DMS114 treated with DMSO at 0.1 percent for 48 hours (cell line): ENCODE measurements around the gene WNT5A.

ENCODE experiments used
- DNase-seq: peaks from one replicate; lab custom pipeline; 2025; ENCODE audit not compliant: unreplicated experiment; lab: John Stamatoyannopoulos, UW

The WNT5A gene

DNA sequence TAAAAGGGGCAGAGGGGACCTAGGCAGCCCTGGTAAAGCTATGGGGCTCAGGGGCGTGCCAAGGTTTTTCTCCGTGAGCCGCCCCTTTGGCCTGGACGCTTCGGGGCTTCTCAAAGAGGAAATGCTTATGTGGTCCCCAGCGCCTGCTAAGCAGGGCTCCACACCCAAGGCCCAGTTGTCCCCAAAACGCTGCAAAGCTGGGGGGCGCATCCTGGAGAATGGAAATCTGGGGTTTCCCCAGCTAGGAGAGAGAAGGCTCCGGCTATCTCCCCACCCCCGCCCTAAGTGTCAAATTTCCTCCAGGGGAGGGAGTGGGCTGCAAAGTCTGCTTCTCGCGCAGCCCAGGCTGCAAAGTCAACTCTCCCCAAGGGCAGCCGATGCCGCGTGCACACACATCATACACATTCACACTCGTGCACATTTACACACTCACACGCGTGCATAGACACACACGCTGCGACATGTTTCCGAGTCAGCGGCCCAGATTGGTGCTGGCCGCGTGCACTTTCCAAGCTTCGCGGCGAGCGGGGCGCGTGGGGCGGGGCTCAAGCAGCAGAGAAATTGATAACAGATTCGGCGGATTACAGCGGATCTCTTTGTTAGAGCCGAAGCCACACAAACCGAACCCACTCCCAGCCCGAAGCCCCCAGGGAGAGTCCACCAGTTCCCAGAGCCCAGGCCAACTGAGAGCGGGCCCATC is 4.5 kb downstream of the WNT5A start:
- DNase-seq = no peak

- DNase-seq = no peak
Observed at GRCh38 chr3:55481744-55482495, 5.2 kb downstream of the WNT5A start.

DNA sequence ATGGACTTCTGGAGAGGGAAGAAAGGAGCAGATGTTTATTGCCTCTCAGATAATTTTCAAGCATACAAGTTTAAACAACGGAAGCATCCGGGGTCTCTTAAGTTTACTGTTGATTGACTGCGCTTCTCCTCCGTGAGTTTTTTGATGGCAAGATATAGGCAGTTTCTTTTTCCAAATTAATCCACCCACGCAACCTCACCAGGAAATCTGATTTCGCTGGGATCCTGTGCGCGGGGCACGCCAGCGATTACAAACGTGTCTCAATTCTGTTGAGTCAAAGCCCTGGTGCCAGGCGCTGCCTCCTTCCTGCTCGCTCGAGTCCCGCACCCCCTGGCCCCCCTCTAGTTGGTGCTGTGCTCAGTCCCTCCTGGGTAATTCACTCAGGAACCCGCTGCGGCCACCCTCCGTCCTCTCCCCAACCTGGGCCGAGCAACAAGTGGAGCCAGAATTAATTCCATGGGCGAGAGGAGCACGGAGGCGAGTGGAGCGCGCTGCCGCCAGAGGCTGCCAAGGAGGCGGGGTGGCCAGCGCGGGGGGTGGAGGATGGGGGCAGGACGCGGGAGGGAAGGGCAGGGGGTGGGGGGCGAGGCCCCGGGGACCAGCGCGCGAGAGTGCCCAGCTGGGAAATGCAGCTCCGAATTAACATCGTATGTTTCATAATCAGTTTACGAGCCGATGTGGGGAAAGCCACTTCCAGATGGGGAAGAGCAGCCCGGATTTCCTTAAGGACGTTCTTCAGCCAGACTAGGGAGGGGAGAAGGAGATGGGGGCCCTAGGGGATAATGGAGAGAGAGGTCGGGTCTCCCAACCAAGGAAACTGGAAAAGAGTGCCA is 6.0 kb downstream of the WNT5A start:
- DNase-seq = no peak

DNA sequence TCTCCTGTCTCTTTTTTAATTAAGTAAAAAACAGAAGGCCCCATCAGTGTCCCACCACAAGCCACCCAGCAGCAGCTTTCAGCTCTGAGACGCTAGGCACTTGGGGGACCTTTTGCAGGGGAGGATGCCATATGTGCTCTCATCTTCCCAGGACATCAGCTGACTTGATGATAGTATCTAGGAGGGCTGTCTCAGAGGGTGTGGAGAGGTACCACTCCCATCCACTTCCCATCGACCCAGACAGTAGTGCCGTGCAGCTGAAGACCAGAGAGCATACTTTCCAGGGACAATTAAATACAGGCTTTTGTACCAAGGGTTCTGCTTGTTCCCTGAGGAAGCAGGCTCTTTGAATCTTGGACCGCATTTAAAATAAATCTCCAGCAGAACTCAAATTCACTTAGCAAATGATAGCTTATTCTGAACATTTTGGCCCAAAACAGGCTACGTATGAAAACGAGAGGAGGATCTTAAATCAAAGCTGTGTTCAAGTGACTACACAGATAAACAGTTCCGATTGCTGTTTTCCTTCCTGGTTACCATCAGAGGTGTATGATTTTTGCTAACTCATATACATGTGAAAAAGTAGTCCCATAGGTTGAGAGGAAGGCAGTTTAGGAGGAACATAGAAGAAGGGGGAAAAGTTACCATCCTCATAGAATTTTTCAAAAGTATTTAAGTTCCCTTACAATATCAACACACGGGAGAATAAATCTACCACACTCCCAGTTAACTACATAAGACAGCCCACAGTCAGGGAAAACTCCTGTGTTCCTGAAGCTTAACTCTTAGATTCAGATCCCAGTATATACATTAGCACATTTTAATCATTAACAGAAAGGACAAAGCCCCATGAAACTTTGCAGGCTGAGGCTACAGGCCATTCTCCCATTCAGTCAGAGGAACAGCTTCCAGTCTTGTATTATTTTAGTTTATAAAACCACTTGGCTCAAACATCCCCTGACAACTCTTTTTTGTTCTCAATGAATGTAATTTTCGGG is 9.5 kb downstream of the WNT5A start:
- no peak for DNase-seq

DNA sequence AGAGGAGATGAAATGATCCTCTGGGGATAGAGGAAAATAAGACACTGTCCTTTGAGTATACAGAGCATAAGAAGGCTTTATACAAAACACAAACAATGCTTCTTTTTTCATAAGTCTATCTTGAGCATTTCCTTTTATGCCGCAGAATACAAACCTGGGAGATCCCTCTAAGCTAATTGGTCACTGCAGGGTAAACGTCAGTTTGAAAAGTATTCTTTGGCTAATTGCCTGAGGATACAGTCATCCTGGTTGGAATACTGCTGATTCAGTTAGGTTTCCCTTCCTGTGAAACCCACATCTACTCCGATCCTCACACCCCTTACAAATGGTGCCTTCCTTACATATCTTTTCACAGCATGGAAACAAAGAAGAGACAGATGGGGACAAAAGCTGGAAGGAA is 10.6 kb downstream of the WNT5A start:
- DNase-seq = no peak

GRCh38 chr3:55474213-55474632 is 12.9 kb downstream of the WNT5A start:
- no peak for DNase-seq

GRCh38 chr3:55473788-55474187 is 13.3 kb downstream of the WNT5A start:
- DNase-seq = no peak

- DNase-seq = no peak
Observed at GRCh38 chr3:55471522-55472280, 15.4 kb downstream of the WNT5A start.

DNA sequence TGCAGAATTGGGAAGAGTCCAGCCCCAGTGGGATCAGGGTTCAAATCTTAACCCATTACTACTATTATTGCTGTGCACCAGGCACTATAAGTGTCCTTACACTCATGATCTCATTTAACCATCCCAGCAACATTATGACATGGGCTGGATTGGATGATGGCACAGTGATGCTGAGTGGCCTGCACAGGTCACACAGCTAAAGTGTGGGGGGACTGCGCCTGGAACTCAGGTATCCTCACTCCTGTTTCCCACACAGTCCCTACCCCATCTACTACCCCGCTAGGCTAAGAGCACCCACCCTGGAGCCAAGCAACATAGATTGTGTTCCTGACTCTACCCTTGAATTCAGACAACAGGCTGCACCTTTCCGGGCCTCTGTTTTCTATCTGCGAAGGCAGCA is 16.0 kb downstream of the WNT5A start:
- no peak for DNase-seq

GRCh38 chr3:55469957-55470526 is 17.1 kb downstream of the WNT5A start:
- no peak for DNase-seq

DNA sequence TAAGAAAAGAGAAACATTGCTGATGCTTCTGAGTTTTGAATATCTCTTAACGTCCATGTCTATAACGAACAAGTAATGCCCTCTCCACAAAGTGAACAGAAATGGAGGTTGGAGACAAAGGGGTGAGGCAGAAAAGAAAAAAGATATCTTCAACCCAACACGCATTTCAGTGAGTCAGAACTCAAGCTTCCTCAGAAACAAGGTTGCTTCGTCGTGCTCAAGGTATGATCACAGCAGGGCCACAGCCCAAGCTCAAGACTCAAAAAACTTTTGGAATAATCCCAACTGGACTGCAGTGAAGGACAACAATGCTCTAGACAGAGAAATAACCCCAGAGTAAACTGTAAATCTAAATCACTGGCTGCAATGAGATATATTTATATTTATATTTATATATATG is 18.9 kb downstream of the WNT5A start:
- DNase-seq = no peak

DNA sequence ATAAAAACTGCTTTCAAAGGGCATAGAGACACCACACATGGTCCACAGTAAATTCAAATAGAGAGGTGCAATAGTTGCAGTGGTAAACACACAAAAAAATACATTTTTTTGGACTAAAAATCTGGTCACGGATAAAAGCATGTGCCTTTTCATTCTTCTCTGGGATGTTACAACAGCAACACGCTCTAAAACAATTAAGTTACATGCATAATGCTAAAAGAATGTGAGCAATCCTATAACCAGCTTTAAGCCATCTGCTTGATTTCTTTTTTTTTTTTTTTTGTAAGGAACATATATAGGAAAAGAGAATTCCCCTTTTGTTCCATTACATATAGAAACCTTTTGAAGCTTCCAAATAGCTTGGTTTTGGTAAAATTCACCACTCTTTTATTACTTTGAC is 20.0 kb downstream of the WNT5A start:
- DNase-seq = no peak

- DNase-seq = no peak
Observed at GRCh38 chr3:55466526-55466925, 20.6 kb downstream of the WNT5A start.

GRCh38 chr3:55461896-55462295 is 25.2 kb downstream of the WNT5A start:
- DNase-seq = no peak

- DNase-seq = no peak
Observed at GRCh38 chr3:55459838-55460237, 27.3 kb downstream of the WNT5A start.

DNA sequence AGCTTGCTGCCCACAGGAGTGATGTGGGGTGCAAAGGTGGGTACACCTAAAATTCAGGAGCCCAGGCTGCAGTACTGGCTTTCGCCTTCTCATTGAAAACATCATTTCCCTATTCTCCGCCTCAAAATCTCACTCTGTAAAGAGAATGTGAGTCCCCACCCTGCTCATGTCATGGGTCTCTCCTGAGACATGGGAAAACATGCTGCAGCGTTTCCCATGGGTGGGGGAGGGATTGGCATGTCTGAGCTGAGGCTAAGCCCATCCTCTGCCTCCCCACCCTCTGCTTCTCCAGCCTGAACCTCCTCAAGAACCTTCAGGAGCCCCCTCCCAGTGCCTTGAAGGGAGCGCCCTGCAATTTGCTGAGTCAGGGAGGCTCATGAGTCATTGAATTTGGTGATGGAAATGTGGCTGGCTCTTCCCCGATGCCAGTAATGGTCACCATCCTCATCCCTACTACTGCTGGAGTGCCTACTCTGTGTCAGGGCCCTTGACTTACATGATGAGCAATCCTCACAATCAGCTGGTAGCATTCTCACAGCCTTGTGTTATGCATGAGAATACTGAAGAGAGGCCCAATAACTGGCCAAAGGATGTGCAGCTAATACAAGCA is 28.8 kb downstream of the WNT5A start:
- DNase-seq = no peak

- DNase-seq = no peak
Observed at GRCh38 chr3:55455915-55456314, 31.2 kb downstream of the WNT5A start.

GRCh38 chr3:55454611-55455010 is 32.5 kb downstream of the WNT5A start:
- DNase-seq = no peak

GRCh38 chr3:55453886-55454496 is 33.1 kb downstream of the WNT5A start:
- no peak for DNase-seq
